Neuron (in vitro differentiated cells): ENCODE results near the gene USP32.

Source experiments
- H2AFZ ChIP-seq: one replicate; pipeline ENCODE4 v1.6.1; 2013; ENCODE audit warnings: low read depth, mild to moderate bottlenecking, inconsistent platforms, low read length, moderate library complexity
- H3K27me3 ChIP-seq: one replicate; pipeline ENCODE4 v1.6.1; 2013; ENCODE audit warnings: low read length; ENCODE audit not compliant: insufficient read depth
- H3K36me3 ChIP-seq: one replicate; pipeline ENCODE4 v1.6.1; 2013; ENCODE audit warnings: low read length; ENCODE audit not compliant: insufficient read depth
- H3K4me1 ChIP-seq: one replicate; pipeline ENCODE4 v1.6.1; 2013; ENCODE audit warnings: low read length; ENCODE audit not compliant: insufficient read depth
- H3K4me3 ChIP-seq: 2 replicates; pipeline ENCODE4 v1.5.1; 2013; ENCODE audit warnings: mild to moderate bottlenecking, low read length, moderate library complexity
- H3K9me3 ChIP-seq: one replicate; pipeline ENCODE4 v1.6.1; 2013; ENCODE audit warnings: low read length

The USP32 gene

GRCh38 chr17:60284709-60285108, 107.2 kb downstream of the USP32 start:
- Histone ChIP-seq H2AFZ (no peak overlapping the region), H3K27me3 (no peaks in the 10 kb centered on the region), H3K4me1 (no peaks in the 10 kb centered on the region), H3K9me3 (no peaks in the 10 kb centered on the region), H3K4me3 (no peak overlapping the region), H3K36me3 (peaks cover 24% of the 10 kb centered on the region)

DNA sequence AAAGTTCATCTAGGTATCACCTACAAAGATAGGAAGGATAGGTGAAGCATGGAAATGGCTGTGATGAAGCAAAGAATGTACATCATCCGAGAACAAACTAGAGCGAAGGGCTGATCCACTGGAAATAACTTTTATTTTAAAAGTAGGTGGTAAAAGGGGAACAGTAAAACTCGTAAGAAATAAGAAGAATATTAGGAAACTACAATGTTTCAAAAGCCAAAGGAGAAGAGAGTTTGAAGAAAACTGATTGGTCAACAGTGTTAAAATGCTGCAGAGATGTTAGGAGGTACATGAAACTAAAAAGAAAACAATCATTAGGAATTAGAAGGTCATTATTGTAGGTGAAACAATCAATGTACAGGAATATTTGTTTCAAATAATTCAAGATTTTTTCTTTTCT, 108.1 kb downstream of the USP32 start:
- Histone ChIP-seq H3K4me3 (no peak overlapping the region), H3K36me3 (peaks cover 24% of the 10 kb centered on the region), H2AFZ (no peak overlapping the region), H3K4me1 (no peaks in the 10 kb centered on the region), H3K27me3 (no peaks in the 10 kb centered on the region), H3K9me3 (no peaks in the 10 kb centered on the region)

GRCh38 chr17:60280673-60281072, 111.3 kb downstream of the USP32 start:
- Histone ChIP-seq H3K4me3 (no peak overlapping the region), H3K27me3 (no peaks in the 10 kb centered on the region), H3K36me3 (peaks cover 6% of the 10 kb centered on the region), H3K4me1 (no peaks in the 10 kb centered on the region), H3K9me3 (no peaks in the 10 kb centered on the region), H2AFZ (no peak overlapping the region)

- Histone ChIP-seq H2AFZ (no peak overlapping the region), H3K4me3 (no peak overlapping the region), H3K4me1 (no peaks in the 10 kb centered on the region), H3K36me3 (no peaks in the 10 kb centered on the region), H3K27me3 (no peaks in the 10 kb centered on the region), H3K9me3 (no peaks in the 10 kb centered on the region)
These were observed 113.7 kb downstream of the USP32 start for GRCh38 chr17:60278237-60278636.

DNA sequence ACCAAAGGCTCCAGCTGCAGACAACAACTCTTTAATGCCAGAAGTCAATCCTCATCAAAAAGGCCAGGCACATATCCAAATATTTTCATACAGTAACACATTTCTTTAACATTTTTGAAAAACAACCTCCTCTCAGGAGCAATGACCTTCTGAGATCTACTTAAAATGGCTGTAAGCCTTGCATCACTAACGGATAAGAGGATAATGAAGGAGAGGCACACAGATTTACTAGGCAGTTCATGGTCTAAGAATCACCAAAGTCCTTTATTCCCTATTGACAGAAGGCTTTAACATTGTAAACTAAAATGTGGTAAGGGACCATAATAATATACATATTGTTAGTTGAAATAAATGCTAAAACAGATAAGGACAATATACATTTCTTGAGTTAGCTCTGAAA, 114.7 kb downstream of the USP32 start:
- Histone ChIP-seq H3K27me3 (no peaks in the 10 kb centered on the region), H3K36me3 (no peaks in the 10 kb centered on the region), H3K9me3 (no peaks in the 10 kb centered on the region), H2AFZ (no peak overlapping the region), H3K4me1 (no peaks in the 10 kb centered on the region), H3K4me3 (no peak overlapping the region)

DNA sequence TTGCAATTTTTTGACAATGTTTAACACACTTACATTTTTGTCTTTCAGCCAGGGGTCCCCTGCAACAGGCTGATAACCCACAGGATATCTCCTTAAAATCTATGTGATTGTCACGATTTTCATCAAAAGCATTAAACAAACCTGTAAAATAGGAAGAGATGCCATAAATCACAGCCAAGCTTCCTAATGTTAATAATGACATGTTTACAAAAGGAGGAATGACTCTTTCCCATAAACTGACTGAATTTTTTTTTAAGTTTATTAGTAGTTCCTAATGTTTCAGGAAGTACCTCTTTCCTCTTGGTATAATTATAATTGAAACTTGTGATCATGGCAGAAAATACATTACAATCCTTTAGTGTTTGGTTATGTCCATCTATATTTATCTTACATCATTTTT, 122.5 kb downstream of the USP32 start:
- no peak overlapping the region for H2AFZ ChIP-seq
- no peaks in the 10 kb centered on the region for H3K4me1 ChIP-seq
- H3K4me3 ChIP-seq = no peak overlapping the region
- H3K27me3 ChIP-seq = no peaks in the 10 kb centered on the region
- no peaks in the 10 kb centered on the region for H3K9me3 ChIP-seq
- H3K36me3 ChIP-seq = peaks cover 4% of the 10 kb centered on the region

- peaks cover 12% of the 10 kb centered on the region for H3K36me3 ChIP-seq
These were observed 131.4 kb downstream of the USP32 start for GRCh38 chr17:60260540-60260939.

DNA sequence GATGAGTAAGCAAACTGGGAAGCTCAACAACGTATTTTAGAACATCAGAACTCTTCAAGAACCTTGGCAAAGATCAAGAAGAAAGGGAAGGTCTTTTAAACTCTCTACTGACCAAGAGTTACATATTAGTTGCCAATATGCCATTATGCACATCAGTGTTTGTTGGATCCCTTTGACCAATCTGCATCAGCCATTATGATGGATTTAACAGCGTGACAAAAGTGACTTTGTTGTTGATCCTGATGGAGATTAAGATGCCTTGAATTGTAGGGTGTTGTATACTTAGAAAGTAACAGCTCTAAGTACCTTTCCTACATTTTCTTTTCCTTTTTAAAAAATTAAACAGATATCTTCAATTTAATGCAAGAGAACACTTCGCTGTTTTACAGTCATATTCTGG, 133.6 kb downstream of the USP32 start:
- H2AFZ ChIP-seq = no peak overlapping the region
- H3K4me3 ChIP-seq = no peak overlapping the region
- no peaks in the 10 kb centered on the region for H3K4me1 ChIP-seq
- H3K36me3 ChIP-seq = peaks cover 14% of the 10 kb centered on the region
- no peaks in the 10 kb centered on the region for H3K27me3 ChIP-seq
- H3K9me3 ChIP-seq = no peaks in the 10 kb centered on the region

More at GRCh38 chr17:60260540-60260939, 131.4 kb downstream of the USP32 start:
- Histone ChIP-seq H3K27me3 (no peaks in the 10 kb centered on the region), H3K4me3 (no peak overlapping the region), H3K4me1 (no peaks in the 10 kb centered on the region), H2AFZ (no peak overlapping the region), H3K9me3 (no peaks in the 10 kb centered on the region)

DNA sequence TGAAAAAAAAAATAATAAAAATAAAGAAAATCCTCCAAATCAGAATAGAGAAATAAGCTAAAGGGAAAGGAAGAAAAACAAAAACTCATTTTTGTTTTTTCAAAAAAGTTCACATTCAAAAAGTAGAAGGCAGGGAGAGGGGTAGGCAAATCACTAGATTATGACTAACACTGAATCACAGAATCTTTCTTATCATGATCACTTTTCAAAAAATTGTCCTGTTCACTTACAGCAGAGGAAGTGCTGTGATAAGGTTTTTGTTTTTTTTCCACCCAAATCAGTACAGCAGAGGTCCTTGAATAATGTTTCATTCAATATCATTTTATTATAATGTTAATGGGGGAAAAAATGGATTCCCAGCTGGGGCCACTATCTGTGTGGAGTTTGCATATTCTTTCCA, 135.8 kb downstream of the USP32 start:
- Histone ChIP-seq H3K9me3 (no peaks in the 10 kb centered on the region), H2AFZ (no peak overlapping the region), H3K27me3 (no peaks in the 10 kb centered on the region), H3K4me1 (no peaks in the 10 kb centered on the region), H3K4me3 (no peak overlapping the region), H3K36me3 (peaks cover 14% of the 10 kb centered on the region)

DNA sequence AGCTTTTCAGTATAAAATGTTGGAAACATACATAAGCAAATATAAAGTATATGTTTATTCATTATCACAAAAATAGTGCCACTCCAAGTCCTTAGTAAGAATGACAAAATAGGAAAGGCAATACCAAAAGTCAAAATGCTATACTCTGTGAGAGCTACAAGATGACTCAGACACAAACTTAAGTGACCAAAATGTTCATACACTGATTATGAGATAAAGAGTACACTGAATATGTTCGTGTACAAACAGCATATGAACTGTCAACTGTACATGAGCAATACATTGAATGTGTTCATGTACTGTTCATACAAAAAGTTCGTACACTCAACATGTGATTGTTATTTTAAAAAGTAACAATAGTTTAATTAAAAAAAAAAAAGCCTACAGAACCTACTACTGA, 138.9 kb downstream of the USP32 start:
- Histone ChIP-seq H3K4me1 (peaks cover 8% of the 10 kb centered on the region), H2AFZ (no peak overlapping the region), H3K4me3 (no peak overlapping the region), H3K36me3 (peaks cover 14% of the 10 kb centered on the region), H3K9me3 (no peaks in the 10 kb centered on the region), H3K27me3 (no peaks in the 10 kb centered on the region)

DNA sequence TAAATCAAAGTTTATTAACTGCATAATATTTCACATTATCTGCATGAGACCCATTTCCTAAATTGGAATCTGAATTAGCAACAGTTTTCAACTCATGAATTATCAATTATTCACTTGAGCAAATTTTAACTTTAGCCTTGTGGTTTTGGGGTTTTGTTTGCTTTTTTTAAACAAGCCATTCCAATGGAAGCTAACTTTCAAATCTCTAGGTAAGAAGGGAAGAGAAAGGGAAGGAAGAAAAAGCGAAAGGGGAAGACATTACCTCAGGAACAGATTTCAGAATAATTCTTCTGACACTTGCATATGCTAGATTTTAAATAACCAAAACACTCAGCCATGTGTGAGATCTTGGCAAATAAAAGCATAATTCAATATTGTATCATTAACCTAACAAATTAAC, 139.5 kb downstream of the USP32 start:
- Histone ChIP-seq H2AFZ (no peak overlapping the region), H3K4me3 (no peak overlapping the region), H3K4me1 (peaks cover 8% of the 10 kb centered on the region), H3K27me3 (no peaks in the 10 kb centered on the region), H3K36me3 (peaks cover 11% of the 10 kb centered on the region), H3K9me3 (no peaks in the 10 kb centered on the region)

DNA sequence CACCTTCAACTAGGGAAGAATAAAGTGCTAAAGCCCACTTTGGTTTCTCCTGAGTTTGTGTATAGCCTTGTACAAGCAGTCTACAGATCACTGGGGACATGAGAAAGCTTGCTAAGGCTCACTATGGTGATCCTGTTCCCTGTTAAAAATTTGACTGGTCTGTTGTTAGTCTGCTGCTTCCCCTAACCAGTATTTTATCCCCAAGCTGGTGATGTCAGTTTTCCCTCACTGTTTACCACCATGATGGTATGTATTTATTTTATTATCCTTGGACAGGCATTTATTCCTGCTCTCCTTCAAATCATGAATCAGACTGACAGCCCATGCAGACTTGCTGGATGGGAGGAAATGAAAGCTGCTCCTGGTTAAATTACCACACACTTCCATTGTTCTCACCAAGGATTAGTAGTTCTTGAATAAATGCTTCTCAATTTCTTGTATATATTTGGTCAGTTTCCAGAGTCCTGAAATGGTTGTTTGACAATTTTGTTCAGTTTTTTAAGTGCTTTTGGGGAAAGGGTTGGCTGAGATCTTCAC, 142.6 kb downstream of the USP32 start:
- H3K27me3 ChIP-seq = no peaks in the 10 kb centered on the region
- H3K4me3 ChIP-seq = no peak overlapping the region
- H3K36me3 ChIP-seq = peaks cover 9% of the 10 kb centered on the region
- H3K9me3 ChIP-seq = no peaks in the 10 kb centered on the region
- no peak overlapping the region for H2AFZ ChIP-seq
- peaks cover 8% of the 10 kb centered on the region for H3K4me1 ChIP-seq

DNA sequence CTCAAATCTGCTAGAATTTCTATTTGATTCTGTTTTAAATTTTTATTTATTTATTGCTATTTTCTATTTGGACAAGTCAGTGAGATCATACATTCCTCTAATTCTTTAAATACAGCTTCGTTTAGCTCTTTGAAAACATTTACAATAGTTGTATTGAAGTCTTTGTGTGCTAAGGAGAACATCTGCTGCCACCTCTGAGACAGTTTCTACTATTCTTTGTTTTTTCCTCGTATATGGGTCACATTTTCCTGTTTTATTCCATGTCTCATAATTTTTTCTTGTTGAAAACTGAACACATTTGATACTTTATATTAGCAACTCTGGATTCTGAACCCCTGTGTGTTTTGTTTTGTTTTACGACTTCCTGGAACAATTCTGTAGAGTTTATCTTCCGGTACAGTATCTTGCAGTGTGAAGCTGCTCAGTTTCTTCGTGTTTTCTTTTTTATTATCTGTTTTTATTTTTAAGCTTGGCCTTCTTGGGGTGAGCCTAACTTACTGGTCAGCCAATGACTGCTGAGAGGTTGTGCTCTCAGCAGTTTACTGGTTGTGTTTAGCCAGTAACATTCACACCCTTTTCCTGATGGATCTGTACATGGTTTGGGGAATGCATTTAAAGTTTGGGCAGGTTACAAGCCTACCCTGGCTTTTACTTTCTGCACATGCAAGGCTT, 143.2 kb downstream of the USP32 start:
- Histone ChIP-seq H3K27me3 (no peaks in the 10 kb centered on the region), H3K4me3 (no peak overlapping the region), H3K36me3 (peaks cover 4% of the 10 kb centered on the region), H3K9me3 (no peaks in the 10 kb centered on the region), H2AFZ (no peak overlapping the region), H3K4me1 (peaks cover 8% of the 10 kb centered on the region)
